HPDE6-E6E7 (cell line): Measurements from ENCODE around the gene DHFR.

Experiments
- DNase-seq: peaks from one replicate; pipeline ENCODE4 v3.0.0; 2011; ENCODE audit warnings: missing footprints; ENCODE audit errors: extremely low spot score

DHFR gene

DNA sequence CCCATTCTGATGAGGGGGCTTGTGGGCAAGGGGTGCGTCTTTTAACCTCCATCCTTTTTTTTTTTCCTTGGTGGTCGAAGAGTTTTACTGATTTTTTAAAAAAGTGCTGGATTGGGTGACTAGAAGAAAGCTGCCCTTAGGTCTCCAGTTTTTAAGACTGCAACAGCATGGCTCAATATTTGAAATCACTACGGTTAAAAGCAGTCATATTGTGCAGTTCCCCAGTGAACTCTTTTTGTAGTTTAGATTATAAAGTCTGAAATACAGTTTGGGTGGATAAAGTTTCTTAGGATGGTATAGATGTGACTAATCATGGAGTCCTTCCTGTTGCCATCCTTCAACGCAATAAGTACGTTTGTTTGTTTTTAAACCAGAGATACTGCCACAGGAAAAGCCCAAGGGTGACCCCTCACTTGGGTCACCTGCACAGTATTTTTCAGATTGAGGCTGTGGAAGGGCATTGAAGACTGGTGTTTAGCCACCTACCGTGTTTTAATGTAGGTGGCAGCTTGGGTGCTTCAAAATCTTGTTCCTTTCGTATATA is 520 bp upstream of the DHFR start:
- DNase-seq = peak; percentile 4

DNA sequence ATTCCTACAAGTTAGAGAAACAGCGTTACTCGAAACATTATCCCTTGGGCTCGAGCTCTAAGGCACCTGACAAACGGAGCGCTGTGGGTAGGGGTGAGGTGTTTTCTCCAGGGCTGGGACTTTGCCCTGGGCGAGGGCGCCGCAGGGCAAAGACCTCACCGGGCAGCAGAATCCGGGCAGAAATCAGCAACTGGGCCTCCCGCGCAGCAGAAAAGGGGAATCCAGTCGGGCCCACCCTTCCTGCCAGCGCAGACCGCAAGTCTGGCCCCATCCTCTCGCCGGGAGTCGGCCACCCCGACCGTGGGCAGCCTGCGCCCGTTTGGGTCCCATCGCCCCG is 761 bp downstream of the DHFR start:
- no peak for DNase-seq

DNA sequence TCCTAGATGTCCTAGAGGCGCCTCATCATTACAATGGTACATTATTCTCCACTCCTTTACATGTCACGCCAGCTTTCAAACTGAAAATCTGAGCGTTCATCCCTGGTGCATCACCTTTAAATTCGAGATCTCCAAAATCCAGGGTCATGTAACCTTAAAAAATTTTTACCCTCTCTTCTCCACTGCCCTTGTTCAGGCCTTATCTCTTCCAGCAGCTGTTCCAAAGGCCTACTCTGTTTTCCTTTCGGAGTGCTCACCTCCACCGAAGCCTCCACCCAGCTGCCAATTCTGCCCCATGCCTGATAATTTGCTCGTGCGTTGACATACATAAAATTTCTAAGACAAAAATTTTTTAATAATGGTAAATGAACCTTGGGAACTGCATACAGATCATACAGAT is 1.3 kb downstream of the DHFR start:
- DNase-seq = no peak

- DNase-seq = no peak
Measured at GRCh38 chr5:80646926-80647325, 7.9 kb downstream of the DHFR start.

- no peak for DNase-seq
Measured at GRCh38 chr5:80644900-80645299, 9.9 kb downstream of the DHFR start.

DNA sequence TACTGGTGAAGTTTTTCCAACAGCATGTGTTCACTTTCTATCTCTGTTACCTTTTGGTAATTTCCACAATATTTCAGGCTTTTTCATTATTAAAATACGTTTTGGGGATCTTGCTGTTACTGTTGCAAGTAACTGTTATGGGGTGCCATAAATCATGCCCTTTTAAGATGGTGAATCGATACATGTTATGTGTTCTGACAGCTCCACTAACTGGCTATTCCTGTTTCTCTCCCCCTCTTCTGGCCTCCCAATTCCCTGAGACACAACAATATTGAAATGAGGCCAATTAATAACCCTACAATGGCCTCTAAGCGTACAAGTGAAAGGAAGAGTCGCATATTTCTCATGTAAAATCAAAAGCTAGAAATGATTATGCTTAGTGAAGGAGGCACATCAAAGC is 13.4 kb downstream of the DHFR start:
- no peak for DNase-seq

DNA sequence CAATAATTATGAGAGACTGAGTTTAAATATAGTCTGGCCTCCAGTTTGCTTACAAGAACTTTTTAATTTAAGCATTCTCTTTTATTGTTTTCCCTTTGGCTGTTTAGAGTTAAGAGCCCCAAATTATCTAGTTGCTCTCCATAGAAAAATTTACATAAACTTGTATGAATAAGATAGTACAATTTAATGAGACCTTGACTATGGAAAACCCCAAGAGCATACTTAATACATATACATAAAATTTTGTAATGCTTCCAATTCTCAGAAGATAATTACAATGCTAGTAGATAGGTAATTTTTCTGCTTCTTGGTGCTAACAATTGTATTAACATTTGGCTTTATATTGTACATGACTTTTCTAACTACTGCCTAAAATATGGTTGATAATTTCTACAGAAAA is 20.6 kb downstream of the DHFR start:
- no peak for DNase-seq

- no peak for DNase-seq
Measured at GRCh38 chr5:80632700-80633099, 22.1 kb downstream of the DHFR start.

- no peak for DNase-seq
Measured at GRCh38 chr5:80631278-80632259, 23.2 kb downstream of the DHFR start.

- no peak for DNase-seq
Measured at GRCh38 chr5:80629281-80629680, 25.5 kb downstream of the DHFR start.

GRCh38 chr5:80625230-80625629 is 29.6 kb downstream of the DHFR start:
- DNase-seq = no peak

DNA sequence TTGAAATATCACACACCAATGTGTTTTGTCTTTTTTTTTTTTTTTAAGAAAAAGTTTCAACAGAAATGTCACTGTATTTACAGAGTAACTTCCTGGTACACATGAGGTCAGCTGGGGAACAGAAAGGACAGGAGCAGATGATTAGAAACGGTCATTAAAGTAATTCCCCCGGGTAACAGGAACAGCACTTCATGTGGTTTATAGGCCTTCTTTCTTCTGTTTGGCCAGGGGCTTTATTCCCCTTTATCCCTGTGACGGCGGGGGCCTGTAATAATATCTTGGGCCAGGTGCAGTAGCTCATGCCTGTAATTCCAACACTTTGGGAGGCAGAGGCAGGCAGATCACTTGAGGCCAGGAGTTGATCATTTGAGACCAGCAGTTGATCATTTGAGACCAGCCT is 30.8 kb downstream of the DHFR start:
- no peak for DNase-seq

GRCh38 chr5:80622756-80623155 is 32.0 kb downstream of the DHFR start:
- no peak for DNase-seq

DNA sequence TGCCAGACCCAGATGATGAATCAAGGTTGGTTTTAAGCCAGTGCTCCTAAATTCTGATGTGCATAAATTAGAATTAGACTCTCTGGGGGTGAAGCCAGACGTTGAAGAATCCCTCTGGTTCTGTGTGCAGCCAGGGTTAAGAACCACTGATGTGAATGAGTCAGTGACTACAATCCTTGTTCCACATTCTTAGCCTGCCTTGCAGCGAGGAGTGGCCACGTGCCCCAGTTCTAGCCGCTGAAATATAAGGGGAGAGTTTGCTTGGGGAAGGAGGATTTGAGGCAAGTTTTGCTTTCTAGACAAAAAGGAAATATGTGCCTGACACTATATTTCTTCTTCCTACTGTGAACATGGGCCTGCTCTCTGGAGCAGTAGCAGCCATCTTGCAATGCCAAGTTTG is 34.6 kb downstream of the DHFR start:
- no peak for DNase-seq

DNA sequence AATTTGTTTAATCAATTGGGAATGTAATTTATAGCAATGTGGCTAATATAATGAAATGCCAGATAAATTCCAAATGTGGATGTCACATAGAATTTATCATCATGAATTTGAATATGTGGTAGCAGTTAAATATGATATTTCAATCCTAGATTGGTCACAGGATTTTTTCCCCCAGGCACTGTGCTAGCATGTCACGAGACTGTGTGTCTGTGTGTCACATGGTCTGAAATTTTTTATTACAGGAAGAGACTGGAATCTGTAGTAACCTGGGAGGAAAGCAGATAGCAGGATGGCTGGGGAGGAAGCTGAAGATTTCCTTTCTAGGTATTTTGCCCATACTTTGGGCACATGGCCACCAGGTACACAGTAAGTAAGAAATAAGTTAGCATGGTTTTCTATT is 35.7 kb downstream of the DHFR start:
- no peak for DNase-seq

DNA sequence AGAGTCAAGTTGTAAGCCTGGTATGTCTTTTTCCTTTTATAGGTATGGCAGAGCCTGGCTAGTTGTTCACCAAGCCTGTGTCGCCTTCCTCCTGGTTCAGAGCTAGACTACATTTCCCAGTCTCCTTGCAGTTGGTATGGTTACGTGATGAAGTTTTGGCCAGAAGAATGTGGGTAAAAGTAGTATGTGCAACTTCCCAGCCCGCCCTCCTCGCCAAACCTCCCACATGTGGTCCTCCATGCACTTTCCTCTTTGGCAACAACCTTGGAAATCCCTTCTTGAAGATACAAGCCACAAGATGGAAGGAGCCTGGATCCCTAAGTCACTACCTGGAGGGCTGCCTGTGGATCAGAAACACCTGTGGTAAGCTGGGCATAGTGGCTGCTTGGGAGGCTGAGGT is 36.3 kb downstream of the DHFR start:
- DNase-seq = no peak

DNA sequence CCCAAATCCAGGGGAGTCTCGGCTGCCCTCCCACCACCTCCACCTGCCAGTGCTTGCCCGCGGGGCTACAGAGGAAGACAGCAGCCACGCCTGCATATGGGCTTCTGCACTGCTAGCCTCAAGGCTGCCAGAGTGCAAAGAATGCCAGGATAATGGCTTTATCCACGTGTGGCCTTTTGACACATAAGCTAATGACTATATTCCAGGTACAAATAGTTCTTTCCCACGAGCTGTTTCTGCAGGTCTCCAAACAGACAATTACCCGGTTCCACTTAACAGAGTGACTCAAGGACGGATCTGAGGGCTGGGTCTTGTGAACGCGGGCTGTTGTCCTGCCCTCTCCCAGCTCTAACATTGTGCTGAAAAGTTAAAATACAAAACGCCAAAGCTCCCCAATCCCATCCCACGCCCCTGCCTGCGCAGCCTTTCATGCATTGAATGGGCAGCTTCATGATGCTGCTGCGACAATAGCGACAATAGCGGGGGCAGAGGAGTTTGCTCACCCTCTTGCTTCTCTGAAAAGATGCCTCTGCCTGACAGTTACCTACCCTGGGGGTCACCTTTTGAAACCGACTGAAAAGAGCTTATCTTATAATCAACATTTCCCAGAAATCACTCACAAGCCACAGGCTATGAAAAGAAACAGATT is 39.4 kb downstream of the DHFR start:
- no peak for DNase-seq

- no peak for DNase-seq
Measured at GRCh38 chr5:80609692-80610091, 45.1 kb downstream of the DHFR start.

- DNase-seq = no peak
Measured at GRCh38 chr5:80608731-80609130, 46.1 kb downstream of the DHFR start.

DNA sequence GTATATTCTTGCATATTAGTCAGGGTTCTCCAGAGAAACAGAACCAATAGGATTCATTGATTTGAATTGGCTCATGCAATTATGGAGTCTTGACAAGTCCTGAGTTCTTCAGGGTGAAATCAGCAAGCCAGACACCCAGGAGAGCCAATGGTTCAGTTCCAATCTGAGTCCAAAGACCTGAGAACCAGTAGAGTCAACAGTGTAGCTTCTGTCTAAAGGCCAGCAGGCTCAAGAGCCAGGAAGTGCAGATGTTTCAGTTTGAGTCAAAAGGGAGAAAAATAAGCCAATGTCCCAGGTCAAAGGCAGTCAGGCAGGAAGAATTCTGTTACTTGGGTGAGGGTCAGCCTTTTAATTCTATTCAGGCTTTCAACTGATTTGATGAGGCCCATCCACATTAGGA is 47.0 kb downstream of the DHFR start:
- no peak for DNase-seq

GRCh38 chr5:80607343-80607742 is 47.4 kb downstream of the DHFR start:
- DNase-seq = no peak

DNA sequence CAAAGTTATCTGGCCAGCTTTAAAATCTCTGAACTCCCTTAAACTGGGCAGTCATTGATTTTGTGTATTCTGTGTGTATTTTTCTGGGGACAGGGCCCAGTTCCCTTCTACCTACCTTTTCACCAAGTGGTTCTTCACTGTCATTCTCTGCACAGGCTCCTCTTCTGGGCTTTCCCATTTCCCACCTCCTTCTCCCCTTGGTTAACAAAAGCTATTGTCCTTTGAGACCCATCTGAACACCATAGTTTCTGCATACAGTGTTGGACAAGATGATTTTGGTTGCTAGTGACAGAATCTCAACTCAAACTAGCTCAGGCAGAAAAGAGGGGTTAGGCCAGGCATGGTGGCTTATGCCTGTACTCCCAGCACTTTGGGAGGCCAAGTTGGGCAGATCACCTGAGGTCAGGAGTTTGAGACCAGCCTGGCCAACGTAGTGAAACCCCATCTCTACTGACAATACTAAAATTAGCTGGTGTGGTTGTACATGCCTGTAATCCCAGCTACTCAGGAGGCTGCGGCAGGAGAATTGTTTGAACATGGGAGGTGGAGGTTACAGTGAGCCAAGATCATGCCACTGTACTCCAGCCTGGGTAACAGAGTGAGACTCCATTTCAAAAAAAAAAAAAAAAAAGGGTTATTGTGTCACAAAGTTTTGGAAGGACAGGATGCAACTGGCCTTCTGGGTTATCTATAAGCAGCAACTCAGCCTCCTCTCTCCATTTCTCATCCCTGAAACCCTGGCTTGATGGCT is 53.7 kb downstream of the DHFR start:
- no peak for DNase-seq
